GM18951 (cell line): ENCODE results near the gene SLC6A11.

Experiments used
- POLR2A ChIP-seq: IDR thresholded peaks from 4 replicates; pipeline ENCODE4 v1.6.1; 2011; ENCODE audit warnings: mild to moderate bottlenecking; ENCODE audit not compliant: insufficient read length, insufficient read depth; ENCODE audit errors: extremely low read depth
- in situ Hi-C: fragments of 300-500 bp; cut with MboI; formaldehyde crosslinking; loops from one replicate; pipeline ENCODE4 v1.12.0; 2022; ENCODE audit warnings: low sequenced_read_pairs, mixed read lengths, inconsistent platforms; ENCODE audit not compliant: unreplicated experiment

SLC6A11 gene

DNA sequence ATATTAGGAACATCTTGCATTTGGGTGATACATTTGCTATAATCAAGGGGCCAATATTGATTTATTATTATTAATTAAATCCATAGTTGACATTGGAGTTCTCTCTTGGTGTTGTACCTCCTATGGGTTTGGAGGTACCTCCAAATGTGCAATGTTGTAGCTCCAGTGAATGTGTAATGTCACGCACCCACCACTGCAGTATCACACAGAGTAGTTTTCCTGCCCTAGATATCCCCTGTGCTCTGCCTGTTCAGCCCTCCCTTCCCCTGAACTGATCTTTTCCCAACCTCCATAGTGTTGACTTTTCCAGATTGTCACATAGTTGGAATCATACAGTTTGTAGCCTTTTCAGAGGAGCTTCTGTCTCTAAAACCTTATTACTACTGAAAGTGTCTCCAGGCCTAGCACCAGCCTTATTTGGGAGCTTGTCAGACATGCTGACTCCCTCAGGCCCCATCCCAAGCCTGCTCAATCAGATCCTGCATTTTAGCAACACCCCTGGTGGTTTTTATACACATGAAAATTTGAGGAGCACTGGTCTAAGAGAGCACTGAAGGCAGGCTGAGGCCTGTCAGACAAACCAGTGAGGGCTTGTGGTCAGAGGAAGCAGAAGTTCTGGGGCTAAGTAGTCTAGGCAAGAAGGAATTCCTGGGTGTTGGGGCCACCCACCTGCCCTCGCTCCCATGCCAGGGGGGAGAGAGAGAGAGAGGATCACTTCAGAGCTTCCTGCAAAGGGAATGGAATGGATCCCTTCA lies 73.4 kb downstream of the SLC6A11 start:
- TF ChIP-seq POLR2A, result no peak

DNA sequence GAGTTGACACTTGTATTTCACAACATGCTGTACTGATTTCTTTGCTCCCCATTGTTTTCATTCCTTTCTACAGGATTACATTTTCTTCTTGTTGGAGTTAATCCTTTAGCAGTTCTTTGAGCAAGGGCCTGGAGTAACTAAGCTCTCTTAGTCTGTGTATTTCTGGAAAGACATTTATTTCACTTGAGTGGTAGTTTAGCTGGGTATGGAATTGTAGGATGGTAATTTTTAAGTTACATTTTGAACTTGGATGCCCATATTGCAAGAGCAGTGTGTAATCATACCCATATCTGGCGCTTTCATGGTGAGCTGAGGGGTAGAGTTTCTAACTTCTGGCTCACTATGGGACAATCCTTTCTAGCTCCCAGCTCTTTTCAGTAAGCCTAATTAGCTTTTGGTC lies 74.6 kb downstream of the SLC6A11 start:
- TF ChIP-seq POLR2A, result no peak
- in situ Hi-C loops, result no loop called here

More for the DNA sequence above, 73.4 kb downstream of the SLC6A11 start:
- in situ Hi-C loops, result no loop called here

GRCh38 chr3:10892622-10893021 lies 76.6 kb downstream of the SLC6A11 start:
- TF ChIP-seq POLR2A, result no peak
- in situ Hi-C loops, result no loop called here

GRCh38 chr3:10901296-10901945 lies 85.4 kb downstream of the SLC6A11 start:
- no peak for TF ChIP-seq POLR2A
- in situ Hi-C loops, result no loop called here

GRCh38 chr3:10907262-10907661 lies 91.2 kb downstream of the SLC6A11 start:
- in situ Hi-C loops, result no loop called here
- no peak for TF ChIP-seq POLR2A

GRCh38 chr3:10910367-10910766 lies 94.3 kb downstream of the SLC6A11 start:
- TF ChIP-seq POLR2A, result no peak
- in situ Hi-C loops, result no loop called here

DNA sequence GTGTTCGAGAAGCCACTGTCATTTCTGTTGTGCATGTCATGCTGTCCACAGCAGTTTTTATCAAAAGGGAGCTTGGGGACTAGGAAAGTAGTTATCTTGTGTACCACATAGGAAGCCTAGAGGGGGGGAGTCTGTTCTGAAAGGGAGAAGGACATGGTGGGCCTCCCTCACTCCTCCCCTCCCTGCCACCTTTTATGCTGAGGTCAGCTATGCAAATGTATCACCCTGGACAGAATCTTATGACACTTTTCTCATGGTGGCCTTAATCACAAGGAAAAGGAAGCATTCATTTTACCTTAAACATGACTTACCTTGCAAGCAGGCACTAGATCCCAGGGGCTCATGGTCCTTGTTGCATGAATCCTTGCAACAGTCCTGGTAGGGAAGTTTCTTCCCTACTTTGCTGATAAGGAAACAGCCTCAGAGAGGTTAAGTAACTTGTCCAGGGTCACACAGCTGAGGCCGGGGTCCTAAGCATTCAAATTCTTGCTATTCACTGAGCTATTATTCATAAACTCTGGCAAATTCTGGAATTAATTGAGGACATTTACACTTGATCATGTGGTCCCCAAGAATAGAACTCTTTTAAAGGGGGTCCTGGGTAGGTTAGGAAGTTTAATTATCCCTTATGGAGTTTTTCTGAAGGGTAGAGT lies 95.4 kb downstream of the SLC6A11 start:
- in situ Hi-C loops, result no loop called here
- no peak for TF ChIP-seq POLR2A

- in situ Hi-C loops, result no loop called here
- TF ChIP-seq POLR2A, result no peak
Measured at GRCh38 chr3:10912786-10913185, 96.8 kb downstream of the SLC6A11 start.

- no peak for TF ChIP-seq POLR2A
- in situ Hi-C loops, result no loop called here
Measured at GRCh38 chr3:10915376-10915775, 99.3 kb downstream of the SLC6A11 start.

GRCh38 chr3:10917176-10917575 lies 101.1 kb downstream of the SLC6A11 start:
- in situ Hi-C loops, result no loop called here
- no peak for TF ChIP-seq POLR2A

GRCh38 chr3:10918011-10918410 lies 102.0 kb downstream of the SLC6A11 start:
- TF ChIP-seq POLR2A, result no peak
- in situ Hi-C loops, result no loop called here

- in situ Hi-C loops, result no loop called here
- no peak for TF ChIP-seq POLR2A
Measured at GRCh38 chr3:10919636-10920035, 103.6 kb downstream of the SLC6A11 start.

DNA sequence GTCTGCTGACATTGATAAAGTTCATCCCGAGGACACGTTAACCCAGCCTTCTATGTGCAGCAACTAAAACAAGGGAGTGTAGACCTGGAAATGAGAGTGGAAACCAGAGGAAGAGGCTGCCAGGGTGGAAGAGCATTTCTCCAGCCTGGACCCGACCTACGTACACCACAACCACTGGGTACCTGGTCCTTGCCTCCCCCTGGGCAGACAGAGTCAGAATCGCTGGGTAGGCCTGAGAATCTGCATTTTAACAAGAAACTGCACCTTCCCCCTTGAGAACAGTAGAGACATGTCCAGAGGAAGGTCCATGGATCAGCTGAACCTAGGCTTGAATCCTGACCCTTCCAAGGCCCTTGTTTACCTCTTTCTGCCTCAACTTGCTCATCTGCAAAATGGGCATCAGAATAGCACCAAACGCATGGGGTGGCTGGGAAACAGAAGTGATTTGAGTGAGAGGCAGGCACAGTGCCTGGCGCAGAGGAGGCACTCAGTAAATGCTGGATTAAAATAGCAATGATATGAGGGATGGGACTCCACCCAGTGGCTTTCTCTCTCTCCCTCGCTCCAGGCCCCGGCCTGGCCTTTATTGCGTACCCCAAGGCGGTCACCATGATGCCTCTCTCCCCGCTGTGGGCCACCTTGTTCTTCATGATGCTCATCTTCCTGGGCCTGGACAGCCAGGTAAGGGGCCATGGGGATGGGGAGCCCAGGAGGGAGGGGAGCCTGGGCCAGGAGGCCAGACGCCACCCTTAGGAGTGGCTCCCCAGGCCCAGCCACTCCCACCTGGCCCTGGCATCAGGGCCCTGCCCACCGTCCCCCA lies 109.6 kb downstream of the SLC6A11 start:
- no peak for TF ChIP-seq POLR2A
- in situ Hi-C loops, result no loop called here
